ENCODE results near the gene UBXN1.

Gene UBXN1

GRCh38 chr11:62678770-62679696 lies at the start of gene UBXN1:
UBXN1 (minus strand) TSS chr11:62679073; CDS start chr11:62678923, 150 bp downstream.
- FAIRE-seq, result no peak

GRCh38 chr11:62728171-62728988 lies 49.5 kb upstream of the UBXN1 start, which contains the start of gene TTC9C:
TTC9C (plus strand) TSS chr11:62728486; CDS start chr11:62728849, 363 bp downstream.
- no peak for TF ChIP-seq CTCF (IDR thresholded peaks at IDR 0.05; ENCODE audit: insufficient read depth, missing control alignments)
- no peak for FAIRE-seq
- no peak for DNase-seq (ENCODE audit: insufficient read length, low spot score)

More at GRCh38 chr11:62678770-62679696, at the start of gene UBXN1:
- TF ChIP-seq CTCF (IDR thresholded peaks at IDR 0.05; ENCODE audit: insufficient read depth, missing control alignments), result no peak
- peak; percentile 91 for DNase-seq (ENCODE audit: insufficient read length, low spot score)

- DNase-seq (ENCODE audit: insufficient read length, low spot score), result no peak
- no peak for TF ChIP-seq CTCF (IDR thresholded peaks at IDR 0.05; ENCODE audit: insufficient read depth, missing control alignments)
- no peak for FAIRE-seq
Measured at GRCh38 chr11:62727872-62728170, 48.9 kb upstream of the UBXN1 start.

DNA sequence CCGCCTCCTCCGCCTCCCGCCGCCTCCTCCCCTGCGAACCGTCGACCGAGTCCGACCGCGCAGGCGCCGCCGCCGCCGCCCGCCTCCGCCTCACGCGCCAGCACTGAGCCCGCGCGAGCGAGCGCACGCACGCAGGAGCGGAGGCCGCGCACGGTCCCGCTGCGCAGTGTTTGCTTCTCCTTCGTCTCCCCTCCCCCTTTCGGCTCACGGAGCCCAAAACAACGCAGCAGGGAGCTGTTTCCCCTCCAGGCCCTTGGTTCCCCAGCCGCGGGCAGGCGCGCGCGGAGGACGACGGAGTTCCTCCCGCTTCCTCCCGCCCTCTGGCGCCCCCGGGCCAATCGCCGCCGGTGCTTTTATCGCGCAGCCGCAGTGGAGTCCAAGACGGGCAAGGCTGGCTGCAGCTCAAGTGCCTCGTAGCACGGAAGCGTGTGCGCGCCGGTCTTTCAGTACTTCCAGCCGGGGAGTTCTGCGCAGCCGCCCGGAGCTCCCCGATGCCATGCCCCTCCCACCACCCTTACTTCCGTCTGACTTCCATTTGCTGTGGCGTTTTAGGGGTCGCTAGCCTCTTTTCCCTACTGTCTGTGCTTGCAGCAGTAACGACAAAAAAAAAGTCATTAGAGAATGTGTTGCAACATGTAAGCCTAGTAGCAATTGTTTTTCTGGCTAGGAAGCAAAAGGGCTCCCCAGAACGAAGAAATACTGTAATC lies 48.4 kb upstream of the UBXN1 start, which contains the start of gene HNRNPUL2:
TSS of gene HNRNPUL2 (minus strand) at position 293 of the 707 bp plus-strand sequence. CDS start 301 bp downstream, outside the sequence.
- TF ChIP-seq CTCF (IDR thresholded peaks at IDR 0.05; ENCODE audit: insufficient read depth, missing control alignments), result no peak
- DNase-seq (ENCODE audit: insufficient read length, low spot score), result peak; percentile 78
- no peak for FAIRE-seq

DNA sequence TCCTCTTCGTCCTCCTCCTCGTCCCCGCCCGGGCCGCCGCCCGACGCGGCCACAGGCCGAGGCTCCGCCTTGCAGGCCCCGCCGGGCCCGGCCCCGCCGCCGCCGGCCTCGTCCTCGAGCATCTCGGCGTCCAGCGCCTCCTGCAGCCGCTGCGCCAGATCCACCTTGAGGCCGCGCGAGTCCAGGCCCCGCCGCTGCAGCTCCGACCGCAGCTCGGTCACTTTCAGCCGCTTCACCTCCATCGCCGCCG lies 48.0 kb upstream of the UBXN1 start:
- TF ChIP-seq CTCF (IDR thresholded peaks at IDR 0.05; ENCODE audit: insufficient read depth, missing control alignments), result no peak
- FAIRE-seq, result no peak
- DNase-seq (ENCODE audit: insufficient read length, low spot score), result no peak

DNA sequence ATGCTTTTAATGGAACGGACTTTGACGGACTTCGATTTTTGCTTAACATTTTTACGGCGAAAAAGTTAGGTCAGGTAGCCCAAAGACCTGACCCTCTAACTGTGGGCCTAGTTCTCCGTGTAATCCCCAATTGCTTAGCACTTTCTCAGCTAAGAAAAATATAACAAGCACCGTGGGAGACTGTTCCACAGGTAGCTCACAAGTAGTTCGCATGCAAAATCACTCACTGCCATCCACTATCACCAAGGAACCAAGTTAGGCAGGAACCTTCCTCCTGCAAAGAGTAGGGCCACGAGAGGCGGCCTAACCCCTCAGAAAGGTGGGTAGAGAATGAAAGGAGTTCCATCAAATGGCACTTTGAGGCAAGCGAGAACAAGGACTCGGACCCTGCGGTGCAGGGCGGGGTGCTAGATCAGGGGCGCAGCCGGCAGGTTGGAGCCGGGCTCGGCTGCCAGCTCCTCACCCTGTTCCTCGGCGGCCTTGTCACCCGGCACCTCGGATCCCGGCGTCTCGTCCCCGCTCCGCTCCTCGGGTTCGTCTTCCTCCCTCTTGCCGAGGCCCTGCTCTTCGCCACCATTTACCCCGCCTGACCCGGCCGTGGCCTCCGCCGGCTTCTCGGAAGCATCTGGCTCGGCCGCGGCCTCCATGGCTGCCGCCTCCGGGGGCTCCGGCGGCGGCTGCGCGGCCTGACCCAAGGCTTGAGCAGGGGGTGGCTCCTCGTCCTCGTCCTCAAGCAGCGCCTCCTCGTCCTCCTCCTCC lies 47.5 kb upstream of the UBXN1 start:
- no peak for FAIRE-seq
- no peak for TF ChIP-seq CTCF (IDR thresholded peaks at IDR 0.05; ENCODE audit: insufficient read depth, missing control alignments)
- DNase-seq (ENCODE audit: insufficient read length, low spot score), result no peak
